Tibial artery (tissue), 4 donors: ENCODE measurements around the gene CYSRT1.

Experiments used
- DNase-seq, 2 donors: peaks; one replicate each; pipeline ENCODE4 v3.0.0-alpha.2; 2019
- H3K27ac ChIP-seq, 2 donors: fragments of 200-600 bp; sonication (generic) in 1 of 2; 1 replicate in 1 of 2; 2 replicates in 1 of 2; pipeline ENCODE4 v1.5.1; 2018 to 2019; ENCODE audit warnings: mild to moderate bottlenecking in 1 of 2
- H3K27me3 ChIP-seq, 2 donors: fragments of 200-600 bp; sonication (generic) in 1 of 2; one replicate each; pipeline versions ENCODE4 v1.5.1 to v1.6.0; 2016 to 2019
- H3K36me3 ChIP-seq, 3 donors: fragments of 200-600 bp; sonication (generic) in 2 of 3; one replicate each; pipeline ENCODE4 v1.5.1; 2016 to 2019; ENCODE audit warnings: mild to moderate bottlenecking in 2 of 3
- H3K4me1 ChIP-seq, 4 donors: fragments of 200-600 bp; sonication (generic) in 2 of 4; 1 replicate in 3 of 4; 2 replicates in 1 of 4; pipeline ENCODE4 v1.5.1; 2016 to 2019
- H3K4me3 ChIP-seq, 2 donors: fragments of 200-600 bp; sonication (generic) in 1 of 2; 1 replicate in 1 of 2; 2 replicates in 1 of 2; pipeline ENCODE4 v1.5.1; 2018 to 2019; ENCODE audit warnings: mild to moderate bottlenecking in 2 of 2
- H3K9me3 ChIP-seq, 3 donors: fragments of 200-600 bp; sonication (generic) in 1 of 3; one replicate each; pipeline ENCODE4 v1.5.1; 2016 to 2019
- CTCF ChIP-seq, 2 experiments: fragments of 200-600 bp in 1 of 2; fragments of 450-650 bp in 1 of 2; IDR thresholded peaks; one replicate each; pipeline ENCODE4 v1.5.1; 2017 to 2019; ENCODE audit warnings: antibody characterized with exemption in 2 of 2, mild to moderate bottlenecking in 1 of 2, moderate library complexity in 1 of 2
- intact Hi-C: fragments of 100-400 bp; cut with DNase I; formaldehyde crosslinking; loops from one replicate; pipeline ENCODE4 v1.15.0; 2023; ENCODE audit warnings: low total_unique reads

The CYSRT1 gene

DNA sequence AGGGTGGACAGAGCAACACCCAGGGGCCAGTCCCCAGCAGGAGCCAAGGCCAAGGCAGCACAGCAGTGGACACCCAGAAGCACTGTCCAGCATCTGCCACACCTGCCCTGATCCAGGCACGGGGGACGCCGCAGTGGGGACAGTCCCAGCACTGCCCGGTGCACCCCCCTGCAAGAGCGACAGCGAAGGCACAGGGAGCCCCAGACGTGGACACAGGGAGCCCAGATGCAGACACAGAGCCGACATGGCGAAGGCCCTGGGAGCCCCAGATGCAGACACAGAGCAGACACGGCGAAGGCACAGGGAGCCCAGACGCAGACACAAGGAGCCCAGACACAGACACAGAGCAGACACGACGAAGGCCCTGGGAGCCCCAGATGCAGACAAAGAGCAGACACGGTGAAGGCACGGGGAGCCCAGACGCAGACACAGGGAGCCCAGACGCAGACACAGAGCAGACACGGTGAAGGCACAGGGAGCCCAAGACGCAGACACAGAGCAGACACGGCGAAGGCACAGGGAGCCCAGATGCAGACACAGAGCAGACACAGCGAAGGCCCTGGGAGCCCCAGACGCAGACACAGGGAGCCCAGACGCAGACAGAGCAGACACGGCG, 40.9 kb upstream of the CYSRT1 start:
- H3K27me3 ChIP-seq = no peaks in the 10 kb centered on the region
- H3K4me3 ChIP-seq = no peak overlapping the region
- no peak overlapping the region for H3K27ac ChIP-seq
- H3K36me3 ChIP-seq = peaks cover 65 to 78% (median 73%) of the 10 kb centered on the region in 3 donors
- no peak for DNase-seq
- H3K4me1 ChIP-seq = peaks cover 8 to 32% (median 24%) of the 10 kb centered on the region in 4 donors
- no peaks in the 10 kb centered on the region for H3K9me3 ChIP-seq
- TF ChIP-seq CTCF (IDR thresholded peaks at IDR 0.05) = no peak
- intact Hi-C loops = no loop called here

- Histone ChIP-seq H3K36me3 (peaks cover 56 to 72% (median 67%) of the 10 kb centered on the region in 3 donors), H3K9me3 (no peaks in the 10 kb centered on the region), H3K4me3 (no peak overlapping the region), H3K27me3 (no peaks in the 10 kb centered on the region), H3K4me1 (peaks cover 15 to 42% (median 33%) of the 10 kb centered on the region in 4 donors), H3K27ac (no peak overlapping the region)
- no peak for DNase-seq
- no peak for TF ChIP-seq CTCF (IDR thresholded peaks at IDR 0.05)
- intact Hi-C loops = loop anchor here (5.0 kb wide), 1 partner anchor 37 kb away; the partner anchor contains the start of gene RNF208
Measured at GRCh38 chr9:137184881-137185660, 39.9 kb upstream of the CYSRT1 start.

DNA sequence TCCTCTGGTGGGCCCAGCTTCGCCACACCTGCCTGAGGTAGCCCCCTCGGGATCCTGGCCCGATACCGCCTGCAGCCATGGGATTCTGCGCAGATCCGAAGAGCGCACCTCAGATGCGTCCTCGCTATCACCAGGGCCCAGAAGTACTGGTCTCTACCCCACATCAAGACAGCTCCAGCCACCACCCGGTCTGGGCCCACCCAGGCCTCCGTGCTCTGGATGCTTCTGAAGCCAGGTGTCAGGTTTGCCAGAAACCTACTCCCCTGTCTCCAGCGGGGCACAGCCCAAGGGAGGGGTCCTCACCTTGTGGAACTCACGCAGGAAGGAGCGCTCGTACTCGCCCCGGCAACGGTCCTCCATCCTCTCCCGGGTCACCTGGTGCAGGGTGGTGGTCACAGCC, 39.1 kb upstream of the CYSRT1 start:
- intact Hi-C loops = loop anchor here (5.0 kb wide), 1 partner anchor 36 kb away; the partner anchor contains the start of gene RNF208
- peaks cover 54 to 72% (median 67%) of the 10 kb centered on the region in 3 donors for H3K36me3 ChIP-seq
- no peaks in the 10 kb centered on the region for H3K9me3 ChIP-seq
- no peak for TF ChIP-seq CTCF (IDR thresholded peaks at IDR 0.05)
- no peaks in the 10 kb centered on the region for H3K27me3 ChIP-seq
- no peak overlapping the region for H3K4me3 ChIP-seq
- H3K27ac ChIP-seq = no peak overlapping the region
- no peak for DNase-seq
- H3K4me1 ChIP-seq = peaks cover 16 to 51% (median 40%) of the 10 kb centered on the region in 4 donors

DNA sequence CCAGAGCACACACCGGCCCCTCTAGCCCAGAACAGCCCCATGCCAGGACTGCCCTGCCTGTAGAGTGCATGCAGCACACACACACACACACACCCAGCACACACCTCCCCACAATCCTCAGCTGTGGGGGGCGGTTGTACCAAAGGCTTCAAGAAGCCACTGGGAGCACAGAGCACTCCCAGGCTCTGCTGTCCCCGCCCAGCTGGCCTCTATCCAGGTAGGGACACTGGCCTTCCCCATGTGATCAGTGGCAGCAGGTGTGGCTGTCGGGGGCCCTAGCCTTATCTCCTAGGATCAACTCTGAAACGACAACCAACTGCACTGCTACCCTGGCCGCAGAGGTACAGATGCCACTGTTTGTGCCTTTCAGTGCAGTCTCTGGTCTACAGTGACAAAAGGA, 38.6 kb upstream of the CYSRT1 start:
- Histone ChIP-seq H3K27ac (no peak overlapping the region), H3K9me3 (no peaks in the 10 kb centered on the region), H3K4me3 (peak overlapping the region in 1 of 2 donors; percentile 91), H3K36me3 (peaks cover 50 to 72% (median 67%) of the 10 kb centered on the region in 3 donors), H3K27me3 (no peaks in the 10 kb centered on the region), H3K4me1 (peaks cover 16 to 51% (median 40%) of the 10 kb centered on the region in 4 donors)
- no peak for TF ChIP-seq CTCF (IDR thresholded peaks at IDR 0.05)
- no peak for DNase-seq
- intact Hi-C loops = loop anchor here (5.0 kb wide), 1 partner anchor 36 kb away; the partner anchor contains the start of gene RNF208

DNA sequence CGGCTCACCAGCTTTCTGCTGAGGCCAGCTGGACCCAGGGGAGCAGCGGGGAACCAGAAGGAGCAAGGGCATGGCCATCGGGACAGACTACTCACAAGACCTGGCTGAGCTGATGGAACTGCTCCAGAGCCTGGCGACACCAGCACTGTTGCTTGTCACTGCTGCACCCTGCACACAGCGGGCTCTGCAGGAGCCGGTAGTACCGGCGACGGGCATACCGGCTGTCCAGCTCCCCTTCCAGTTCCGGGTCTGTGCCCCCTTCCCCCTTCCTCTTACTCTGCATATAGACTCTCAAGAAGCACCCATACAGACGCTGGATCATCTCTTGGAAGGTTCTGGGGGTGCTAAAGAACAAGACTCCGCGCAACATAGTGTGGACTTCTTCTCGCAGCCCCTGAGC, 37.6 kb upstream of the CYSRT1 start:
- Histone ChIP-seq H3K4me1 (peaks cover 16 to 51% (median 40%) of the 10 kb centered on the region in 4 donors), H3K27me3 (no peaks in the 10 kb centered on the region), H3K27ac (no peak overlapping the region), H3K9me3 (no peaks in the 10 kb centered on the region), H3K36me3 (peaks cover 42 to 72% (median 62%) of the 10 kb centered on the region in 3 donors), H3K4me3 (peak overlapping the region; percentile 86 to 91)
- no peak for DNase-seq
- no peak for TF ChIP-seq CTCF (IDR thresholded peaks at IDR 0.05)
- intact Hi-C loops = loop anchor here (5.0 kb wide), 1 partner anchor 35 kb away; the partner anchor contains the start of gene RNF208
